ENCODE data around the gene BCAN.

GRCh38 chr1:156665539-156665938, 23.6 kb downstream of the BCAN start:
- TF ChIP-seq CTCF (IDR thresholded peaks at IDR 0.05) (no peak), HMGXB4 (CRISPR knock-in tag; IDR thresholded peaks at IDR 0.05) (no peak), CREM (CRISPR knock-in tag; IDR thresholded peaks at IDR 0.05) (no peak), JUN (CRISPR knock-in tag; IDR thresholded peaks at IDR 0.05) (no peak), IRF2 (CRISPR knock-in tag; IDR thresholded peaks at IDR 0.05; ENCODE audit: borderline replicate concordance, low read depth) (no peak), ATF3 (CRISPR knock-in tag; conservative IDR thresholded peaks at IDR 0.05) (no peak)
